Gastrocnemius medialis (tissue), 4 donors: Measurements from ENCODE around the gene KRT77.

Source experiments
- CTCF ChIP-seq, 5 experiments: fragments of 450-650 bp in 3 of 5; fragments of 200-600 bp in 2 of 5; sonication (generic) in 2 of 5; IDR thresholded peaks in 4 of 5; conservative IDR thresholded peaks in 1 of 5; 1 replicate in 4 of 5; 2 replicates in 1 of 5; pipeline ENCODE4 v1.5.1; 2016 to 2019; ENCODE audit warnings: antibody characterized with exemption in 5 of 5, mild to moderate bottlenecking in 3 of 5, moderate library complexity in 3 of 5
- POLR2A ChIP-seq, 2 donors: fragments of 450-650 bp; IDR thresholded peaks; one replicate each; pipeline ENCODE4 v1.6.1; 2017; ENCODE audit warnings: antibody characterized with exemption in 2 of 2, mild to moderate bottlenecking in 2 of 2, moderate library complexity in 2 of 2

- TF ChIP-seq CTCF (IDR thresholded peaks at IDR 0.05 in 4 of 5, conservative IDR thresholded peaks at IDR 0.05 in 1 of 5) (no peak), POLR2A (IDR thresholded peaks at IDR 0.05) (no peak)
These were observed 61.9 kb downstream of the KRT77 start for GRCh38 chr12:52641468-52641867.
